ENCODE measurements around the gene CNTNAP4. TPM values are rescaled to one million over a fixed set of nuclear protein-coding genes. Genes with fewer than 3 reads are reported as not detected.

The CNTNAP4 gene
- total and polyA plus RNA-seq, 2 of the 8 experiments (the other 6 are each of a cell fraction or from before 2014, with no cell fraction given), result not detected

DNA sequence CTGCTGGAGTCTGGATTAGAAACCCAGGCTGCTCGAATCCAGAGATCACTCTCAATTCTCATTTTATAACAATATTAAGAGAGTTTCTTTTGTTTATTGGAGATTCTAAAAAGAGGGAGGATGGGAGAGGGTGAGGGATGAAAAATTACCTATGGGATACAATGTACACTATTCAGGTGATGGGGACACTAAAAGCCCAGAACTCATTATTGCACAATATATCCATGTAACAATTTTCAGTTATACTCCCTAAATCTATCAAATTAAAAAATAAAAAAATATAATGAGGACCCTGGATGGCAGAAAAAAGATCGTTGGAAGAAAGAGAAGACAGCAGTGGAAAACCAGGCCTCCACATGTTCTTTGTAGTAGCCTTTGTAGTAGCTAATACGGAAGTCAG, 100.8 kb downstream of the CNTNAP4 start:
- no peak overlapping the region for H4K5ac ChIP-seq (ENCODE audit: insufficient read length, low read depth, low read length)
- H3K27me3 ChIP-seq (replicated peaks in 1 of 4; ENCODE audit: control insufficient read depth in 3 of 4, extremely low read depth in 1 of 4, insufficient read depth in 3 of 4, low read length in 3 of 4), result no peaks in the 10 kb centered on the region
- H3K4me1 ChIP-seq (replicated peaks in 1 of 4; ENCODE audit: control insufficient read depth in 3 of 4, insufficient read depth in 4 of 4, low read length in 3 of 4), result 0 out of 7 replicates have a peak, but pooled peaks cover 0 to 2% (median 0%) of the 10 kb centered on the region in 4 experiments
- CTCF ChIA-PET (ENCODE audit: partially characterized antibody), result no interaction called here
- H3K4me2 ChIP-seq (ENCODE audit: insufficient read depth in 1 of 2, low read depth in 2 of 2, low read length in 2 of 2), result no peak overlapping the region
- WGBS, 2 experiments (ENCODE audit: extremely low coverage in 1 of 2, insufficient coverage in 1 of 2, insufficient read length in 1 of 2, insufficient replicate concordance in 2 of 2, low coverage in 1 of 2, low lambda C conversion rate in 2 of 2, missing lambda C conversion rate in 1 of 2), result 89% methylated on average over 3 of the region's 3 CpGs; no CpG with 5 or more reads in 1 of the 2 experiments
- H3K79me1 ChIP-seq (ENCODE audit: low read depth, low read length), result no peaks in the 10 kb centered on the region
- no peaks in the 10 kb centered on the region for H3K23me2 ChIP-seq (ENCODE audit: low read depth, low read length)
- H2BK5ac ChIP-seq (ENCODE audit: low read depth, low read length), result no peak overlapping the region
- no peak overlapping the region for H3K14ac ChIP-seq (ENCODE audit: insufficient read length)
- H4K20me1 ChIP-seq (replicated peaks in 1 of 2; ENCODE audit: control insufficient read depth in 1 of 2, insufficient read depth in 2 of 2, low read length in 2 of 2), result no peaks in the 10 kb centered on the region
- H3K27ac ChIP-seq (ENCODE audit: low read depth, low read length), result no peak overlapping the region
- no peak overlapping the region for H2BK12ac ChIP-seq (ENCODE audit: low read depth, low read length)
- H3K56ac ChIP-seq (replicated peaks; ENCODE audit: insufficient read length, low read depth, low read length), result no peak overlapping the region
- no peaks in the 10 kb centered on the region for H3K36me3 ChIP-seq (ENCODE audit: control insufficient read depth in 2 of 4, insufficient read depth in 4 of 4, low read length in 3 of 4)
- DNase-seq (ENCODE audit: low read depth in 1 of 2, low spot score in 2 of 2) (no peak), FAIRE-seq (no peak)
- no peak overlapping the region for H2AFZ ChIP-seq (ENCODE audit: low read length)
- no peak for TF ChIP-seq SAP30 (IDR thresholded peaks at IDR 0.05; ENCODE audit: insufficient read depth, insufficient replicate concordance, low read length)
- no peak for TF ChIP-seq POLR2A (IDR thresholded peaks at IDR 0.05; ENCODE audit: control extremely low read depth in 1 of 2, low read depth in 2 of 2, low read length in 2 of 2)
- no peak for TF ChIP-seq GABPA (IDR thresholded peaks at IDR 0.05; ENCODE audit: borderline replicate concordance, insufficient read depth, low read length)
- TF ChIP-seq SIX5 (IDR thresholded peaks at IDR 0.05; ENCODE audit: low read depth, low read length), result no peak
- POLR2A ChIA-PET (ENCODE audit: partially characterized antibody), result no interaction called here
- H4K91ac ChIP-seq (replicated peaks; ENCODE audit: insufficient read length, low read length), result no peak overlapping the region
- H3K9me3 ChIP-seq (ENCODE audit: insufficient read depth in 2 of 2, low read depth in 1 of 2, low read length in 1 of 2), result no peaks in the 10 kb centered on the region
- H3K4me3 ChIP-seq (ENCODE audit: extremely low read depth in 1 of 4, insufficient read depth in 2 of 4, low read depth in 3 of 4, low read length in 4 of 4), result no peak overlapping the region
- H3K23ac ChIP-seq (ENCODE audit: insufficient read length), result no peak overlapping the region
- H3K4ac ChIP-seq (replicated peaks; ENCODE audit: insufficient read length, low read depth, low read length), result no peak overlapping the region
- no peak overlapping the region for H2BK120ac ChIP-seq (replicated peaks; ENCODE audit: low read depth, low read length)
- H4K8ac ChIP-seq (ENCODE audit: extremely low read depth, insufficient read depth, low read length), result no peak overlapping the region
- H2BK20ac ChIP-seq (ENCODE audit: low read length), result no peak overlapping the region
- no peak overlapping the region for H2AK5ac ChIP-seq (ENCODE audit: low read depth, low read length)
- H3K18ac ChIP-seq (ENCODE audit: extremely low read depth, low read length), result no peak overlapping the region
- H2BK15ac ChIP-seq (ENCODE audit: low read length), result no peak overlapping the region
- H3K9ac ChIP-seq (replicated peaks in 1 of 4; ENCODE audit: extremely low read depth in 1 of 4, low read depth in 3 of 4, low read length in 3 of 4), result no peak overlapping the region
- H3K79me2 ChIP-seq (ENCODE audit: control insufficient read depth in 1 of 2, insufficient read depth in 2 of 2, low read length in 2 of 2), result no peaks in the 10 kb centered on the region
